HG03575 (cell line): ENCODE measurements around the gene NAALADL2.
"Not testable (repeated sequence)": the region's sequence is repeated elsewhere in the genome, so short reads cannot be mapped to it uniquely, and the experiment has no call there.

Source experiments
- ATAC-seq: cut with Tn5 transposase; IDR thresholded peaks from one replicate; pipeline ENCODE4 v1.9.1; 2021; ENCODE audit not compliant: unreplicated experiment, insufficient number of reproducible peaks, low FRiP score; ENCODE audit errors: extremely low read depth

The NAALADL2 gene

GRCh38 chr3:175107231-175107630 lies 248.1 kb downstream of the NAALADL2 start:
- ATAC-seq = no peak

DNA sequence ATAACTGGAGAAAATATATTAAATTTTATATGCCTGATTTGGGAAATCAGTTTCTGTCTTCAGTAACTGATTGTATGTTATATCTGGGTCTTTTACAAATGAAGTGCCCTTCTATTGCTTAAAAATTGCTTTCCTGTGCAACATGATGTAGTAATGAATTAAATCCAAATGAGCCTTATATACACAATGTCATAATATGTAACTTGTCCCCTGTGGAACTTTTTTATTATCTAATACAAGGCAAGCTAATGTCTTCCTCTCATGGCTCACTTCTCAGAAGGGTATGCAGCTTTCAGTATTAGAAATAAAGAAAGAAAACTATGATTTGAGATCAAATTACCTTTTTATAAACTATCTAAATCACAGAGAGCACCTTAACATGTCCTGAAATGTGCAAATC lies 248.9 kb downstream of the NAALADL2 start:
- no peak for ATAC-seq

GRCh38 chr3:175108613-175109151 lies 249.5 kb downstream of the NAALADL2 start:
- no peak for ATAC-seq

GRCh38 chr3:175111036-175111435 lies 251.9 kb downstream of the NAALADL2 start:
- no peak for ATAC-seq

- ATAC-seq = no peak
Measured at GRCh38 chr3:175118382-175118941, 259.3 kb downstream of the NAALADL2 start.

DNA sequence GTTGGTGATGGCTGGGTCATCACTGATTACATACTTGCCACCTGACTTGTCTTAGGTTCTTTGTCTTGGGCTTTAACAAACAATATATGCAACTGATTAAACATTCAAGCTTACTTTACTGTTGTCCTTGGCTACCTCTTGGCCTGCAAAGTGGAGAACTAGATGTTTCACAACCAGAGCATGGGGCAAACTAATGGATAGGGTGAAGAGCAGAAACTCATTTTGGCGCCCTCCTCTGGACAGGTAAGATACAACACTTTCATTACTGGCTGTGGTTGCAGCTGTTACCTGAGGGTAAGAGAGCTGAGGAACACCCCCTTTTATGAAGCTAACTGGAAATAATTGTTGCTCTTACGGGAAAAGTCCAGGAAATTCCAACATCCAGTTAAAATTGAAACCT lies 262.1 kb downstream of the NAALADL2 start:
- no peak for ATAC-seq

GRCh38 chr3:175127075-175127662 lies 268.0 kb downstream of the NAALADL2 start:
- ATAC-seq = no peak

GRCh38 chr3:175129126-175129525 lies 270.0 kb downstream of the NAALADL2 start:
- ATAC-seq = no peak

DNA sequence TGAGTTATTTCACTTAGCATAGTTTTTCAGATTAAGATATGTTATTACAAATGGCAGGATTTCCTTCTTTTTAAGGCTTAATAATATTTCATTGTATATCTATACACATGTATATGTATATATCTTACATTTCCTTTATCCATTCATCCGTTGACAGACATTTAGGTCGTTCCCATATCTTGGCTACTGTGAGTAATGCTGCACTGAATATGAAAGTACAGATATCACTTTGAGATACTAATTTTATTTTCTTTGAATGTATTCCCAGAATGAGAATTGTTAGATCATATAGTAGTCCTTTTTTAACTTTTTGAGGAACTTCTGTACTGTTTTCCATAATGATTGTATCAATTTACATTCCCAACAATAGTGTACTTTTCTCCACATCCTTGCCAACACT lies 270.4 kb downstream of the NAALADL2 start:
- ATAC-seq = no peak

DNA sequence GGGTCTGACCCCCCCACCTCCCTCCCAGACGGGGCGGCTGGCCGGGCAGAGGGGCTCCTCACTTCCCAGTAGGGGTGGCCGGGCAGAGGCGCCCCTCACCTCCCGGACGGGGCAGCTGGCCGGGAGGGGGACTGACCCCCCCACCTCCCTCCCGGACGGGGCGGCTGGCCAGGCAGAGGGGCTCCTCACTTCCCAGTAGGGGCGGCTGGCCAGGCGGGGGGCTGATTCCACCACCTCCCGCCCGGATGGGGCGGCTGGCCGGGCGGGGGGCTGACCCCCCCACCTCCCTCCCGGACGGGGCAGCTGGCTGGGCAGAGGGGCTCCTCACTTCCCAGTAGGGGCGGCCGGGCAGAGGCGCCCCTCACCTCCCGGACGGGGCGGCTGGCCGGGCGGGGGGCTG lies 272.7 kb downstream of the NAALADL2 start:
- not testable (repeated sequence) for ATAC-seq

DNA sequence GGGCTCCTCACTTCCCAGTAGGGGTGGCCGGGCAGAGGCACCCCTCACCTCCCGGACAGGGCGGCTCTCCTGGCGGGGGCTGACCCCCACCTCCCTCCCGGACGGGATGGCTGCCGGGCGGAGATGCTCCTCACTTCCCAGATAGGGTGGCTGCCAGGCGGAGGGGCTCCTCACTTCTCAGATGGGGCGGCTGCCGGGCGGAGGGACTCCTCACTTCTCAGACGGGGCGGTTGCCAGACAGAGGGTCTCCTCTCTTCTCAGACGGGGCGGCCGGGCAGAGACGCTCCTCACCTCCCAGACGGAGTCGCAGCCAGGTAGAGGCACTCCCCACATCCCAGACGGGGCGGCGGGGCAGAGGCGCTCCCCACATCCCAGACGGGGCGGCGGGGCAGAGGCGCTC lies 273.6 kb downstream of the NAALADL2 start:
- not testable (repeated sequence) for ATAC-seq

DNA sequence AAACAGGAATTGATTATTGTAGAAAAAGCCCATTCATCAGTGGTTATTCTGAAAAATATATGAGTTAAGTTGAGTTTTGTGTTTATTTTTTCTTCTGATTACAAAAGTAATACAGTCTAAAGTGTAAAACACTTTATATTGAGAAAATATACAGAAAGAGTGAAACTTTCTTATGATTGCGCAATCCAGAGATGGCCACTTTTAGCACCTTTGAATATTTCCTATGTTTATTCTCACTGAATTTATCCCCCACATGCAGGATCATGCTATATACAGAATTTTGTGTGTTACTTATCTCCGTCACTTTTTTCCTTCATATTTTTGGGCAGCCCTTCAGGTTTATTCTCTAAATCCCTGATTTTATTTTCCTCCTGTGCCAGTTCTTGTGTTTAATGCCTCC lies 285.2 kb downstream of the NAALADL2 start:
- no peak for ATAC-seq

GRCh38 chr3:175146258-175146657 lies 287.1 kb downstream of the NAALADL2 start:
- ATAC-seq = no peak

- no peak for ATAC-seq
Measured at GRCh38 chr3:175149675-175150074, 290.5 kb downstream of the NAALADL2 start.

GRCh38 chr3:175150812-175151401 lies 291.8 kb downstream of the NAALADL2 start:
- ATAC-seq = no peak

DNA sequence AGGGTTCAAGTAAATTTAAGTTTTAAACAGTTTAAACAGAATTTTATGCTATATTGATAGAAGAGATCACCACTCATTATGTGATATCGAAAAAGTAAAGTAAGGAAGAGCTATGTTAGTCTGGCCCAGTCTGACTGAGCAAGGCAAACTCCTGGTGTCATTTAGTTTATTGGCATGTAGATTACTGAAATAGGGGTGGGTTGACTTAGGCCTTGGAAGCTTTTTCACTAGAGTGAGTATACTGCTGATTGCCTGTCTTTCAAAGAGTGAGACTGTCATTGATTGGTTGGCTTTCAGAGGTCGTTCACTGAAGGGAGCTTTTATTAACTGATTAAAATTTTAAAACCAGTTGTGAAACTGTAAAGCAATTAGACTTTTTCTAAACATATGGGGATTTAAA lies 294.5 kb downstream of the NAALADL2 start:
- ATAC-seq = no peak

DNA sequence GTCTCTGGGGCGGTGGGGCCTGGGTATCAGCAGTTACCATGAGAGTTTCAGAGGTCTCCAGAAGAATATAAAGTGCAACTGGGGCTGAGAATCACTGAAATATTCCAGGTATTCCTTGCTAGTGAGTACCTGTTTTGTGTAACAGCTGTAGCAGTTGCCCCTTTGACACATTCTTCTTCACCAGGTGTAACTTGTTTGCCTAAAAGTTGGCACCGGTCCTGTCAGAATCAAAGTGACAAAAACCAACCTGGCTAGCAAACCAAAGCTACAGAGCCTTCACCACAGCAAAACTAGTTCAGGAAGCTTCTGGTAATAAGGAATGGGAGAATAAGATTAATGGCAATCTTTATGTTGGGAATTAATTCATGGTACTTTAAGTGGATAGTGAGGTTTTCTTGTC lies 296.0 kb downstream of the NAALADL2 start:
- ATAC-seq = no peak

DNA sequence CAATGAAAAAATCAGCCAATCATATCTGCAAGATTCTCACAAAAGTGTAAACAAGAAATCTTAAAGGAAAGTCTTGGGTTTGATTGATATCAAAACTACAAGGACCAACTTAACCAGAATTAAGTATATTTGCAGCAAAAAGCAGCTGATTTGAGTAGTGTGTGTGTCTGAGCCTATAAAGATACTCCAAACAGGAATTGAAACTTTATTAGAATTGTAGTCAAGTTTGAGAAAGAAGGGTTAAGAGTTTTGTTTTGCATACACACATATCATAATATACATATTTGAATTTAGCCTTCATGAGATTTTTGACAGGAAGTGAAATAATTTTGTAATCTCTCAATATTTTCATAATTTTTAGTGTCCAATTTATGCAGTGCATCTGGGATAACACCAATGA lies 300.1 kb downstream of the NAALADL2 start:
- no peak for ATAC-seq

- ATAC-seq = no peak
Measured at GRCh38 chr3:175161291-175161690, 302.2 kb downstream of the NAALADL2 start.

- ATAC-seq = no peak
Measured at GRCh38 chr3:175163686-175164085, 304.6 kb downstream of the NAALADL2 start.
